Measurements from ENCODE around the gene FOXC2.

FOXC2 gene

GRCh38 chr16:86558355-86559193 is 8.1 kb upstream of the FOXC2 start:
- DNase-seq, result no peak

DNA sequence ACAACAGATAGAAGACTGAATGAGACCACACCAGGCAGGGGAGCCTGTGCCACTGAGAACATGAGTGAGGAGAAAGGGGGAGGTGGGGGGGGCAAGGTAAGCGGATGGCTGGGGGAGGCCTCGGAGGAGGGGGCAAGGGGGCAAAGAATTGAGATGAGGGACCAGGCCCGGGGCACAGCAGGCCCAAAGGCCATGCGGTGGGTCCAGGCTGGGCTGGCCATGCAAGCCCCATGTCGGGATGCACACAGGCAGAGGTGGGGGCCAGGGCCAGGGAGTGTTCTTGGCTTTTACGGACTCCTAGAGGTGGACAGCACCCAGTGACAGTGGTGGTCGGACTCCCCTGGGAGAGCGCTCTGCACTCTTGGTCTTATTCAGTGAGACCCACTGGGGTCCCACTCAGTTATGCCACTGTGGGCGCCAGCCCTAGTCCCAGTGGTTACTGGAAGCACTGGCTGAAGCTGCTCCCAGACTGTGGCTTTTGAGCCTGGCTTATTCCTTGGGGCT is 6.8 kb upstream of the FOXC2 start:
- DNase-seq, result no peak

- no peak for DNase-seq
These were observed 4.3 kb upstream of the FOXC2 start for GRCh38 chr16:86562356-86562755.

DNA sequence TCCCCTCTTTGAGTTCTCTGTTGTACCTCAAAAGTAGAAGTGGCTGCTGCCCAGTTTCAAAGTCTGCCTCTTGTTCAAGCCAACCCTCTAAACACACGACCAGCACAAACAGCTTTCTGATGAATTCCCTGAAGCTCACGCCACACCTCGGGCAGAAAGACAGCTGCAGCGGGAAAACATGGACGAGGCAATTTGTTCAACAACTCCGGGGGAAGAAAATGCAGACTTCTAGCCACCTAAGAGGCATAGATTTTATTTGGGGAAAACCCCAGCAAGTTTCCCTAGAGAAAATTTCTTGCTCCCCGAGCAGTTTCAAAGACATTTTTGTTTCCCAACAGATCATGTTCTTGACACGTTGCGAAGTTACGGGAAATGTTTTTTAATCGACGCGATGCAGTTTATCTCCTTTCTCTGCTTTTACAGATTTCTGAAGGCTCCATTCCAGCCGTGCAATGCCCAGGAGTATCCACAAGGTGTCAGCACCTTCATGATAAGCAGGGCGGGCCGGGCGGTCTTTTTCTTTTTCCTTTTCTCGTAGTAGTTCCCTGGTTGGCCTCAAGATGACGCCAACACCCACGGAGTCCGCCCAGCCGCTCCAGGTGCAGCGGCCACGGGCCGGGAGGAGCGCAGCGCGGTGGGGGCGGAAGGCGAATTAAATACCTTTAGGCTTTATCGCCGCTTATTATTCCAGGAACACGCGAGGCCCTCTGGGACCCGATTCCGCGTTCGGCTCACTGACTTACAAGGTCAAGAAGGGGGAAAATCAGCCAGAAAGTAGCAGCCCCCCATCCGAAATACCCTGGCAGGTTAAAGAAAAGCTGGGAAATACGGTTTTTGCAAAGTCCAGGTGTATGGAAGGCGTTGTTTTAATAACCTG is 2.9 kb upstream of the FOXC2 start:
- peak; percentile 83 for DNase-seq

- DNase-seq, result no peak
These were observed 1.4 kb upstream of the FOXC2 start for GRCh38 chr16:86565181-86565631.

GRCh38 chr16:86565644-86566511 is 751 bp upstream of the FOXC2 start:
- no peak for DNase-seq

GRCh38 chr16:86566966-86567700 is 504 bp downstream of the FOXC2 start:
- no peak for DNase-seq

DNA sequence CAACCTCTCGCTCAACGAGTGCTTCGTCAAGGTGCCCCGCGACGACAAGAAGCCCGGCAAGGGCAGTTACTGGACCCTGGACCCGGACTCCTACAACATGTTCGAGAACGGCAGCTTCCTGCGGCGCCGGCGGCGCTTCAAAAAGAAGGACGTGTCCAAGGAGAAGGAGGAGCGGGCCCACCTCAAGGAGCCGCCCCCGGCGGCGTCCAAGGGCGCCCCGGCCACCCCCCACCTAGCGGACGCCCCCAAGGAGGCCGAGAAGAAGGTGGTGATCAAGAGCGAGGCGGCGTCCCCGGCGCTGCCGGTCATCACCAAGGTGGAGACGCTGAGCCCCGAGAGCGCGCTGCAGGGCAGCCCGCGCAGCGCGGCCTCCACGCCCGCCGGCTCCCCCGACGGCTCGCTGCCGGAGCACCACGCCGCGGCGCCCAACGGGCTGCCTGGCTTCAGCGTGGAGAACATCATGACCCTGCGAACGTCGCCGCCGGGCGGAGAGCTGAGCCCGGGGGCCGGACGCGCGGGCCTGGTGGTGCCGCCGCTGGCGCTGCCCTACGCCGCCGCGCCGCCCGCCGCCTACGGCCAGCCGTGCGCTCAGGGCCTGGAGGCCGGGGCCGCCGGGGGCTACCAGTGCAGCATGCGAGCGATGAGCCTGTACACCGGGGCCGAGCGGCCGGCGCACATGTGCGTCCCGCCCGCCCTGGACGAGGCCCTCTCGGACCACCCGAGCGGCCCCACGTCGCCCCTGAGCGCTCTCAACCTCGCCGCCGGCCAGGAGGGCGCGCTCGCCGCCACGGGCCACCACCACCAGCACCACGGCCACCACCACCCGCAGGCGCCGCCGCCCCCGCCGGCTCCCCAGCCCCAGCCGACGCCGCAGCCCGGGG is 1.3 kb downstream of the FOXC2 start:
- no peak for DNase-seq

DNA sequence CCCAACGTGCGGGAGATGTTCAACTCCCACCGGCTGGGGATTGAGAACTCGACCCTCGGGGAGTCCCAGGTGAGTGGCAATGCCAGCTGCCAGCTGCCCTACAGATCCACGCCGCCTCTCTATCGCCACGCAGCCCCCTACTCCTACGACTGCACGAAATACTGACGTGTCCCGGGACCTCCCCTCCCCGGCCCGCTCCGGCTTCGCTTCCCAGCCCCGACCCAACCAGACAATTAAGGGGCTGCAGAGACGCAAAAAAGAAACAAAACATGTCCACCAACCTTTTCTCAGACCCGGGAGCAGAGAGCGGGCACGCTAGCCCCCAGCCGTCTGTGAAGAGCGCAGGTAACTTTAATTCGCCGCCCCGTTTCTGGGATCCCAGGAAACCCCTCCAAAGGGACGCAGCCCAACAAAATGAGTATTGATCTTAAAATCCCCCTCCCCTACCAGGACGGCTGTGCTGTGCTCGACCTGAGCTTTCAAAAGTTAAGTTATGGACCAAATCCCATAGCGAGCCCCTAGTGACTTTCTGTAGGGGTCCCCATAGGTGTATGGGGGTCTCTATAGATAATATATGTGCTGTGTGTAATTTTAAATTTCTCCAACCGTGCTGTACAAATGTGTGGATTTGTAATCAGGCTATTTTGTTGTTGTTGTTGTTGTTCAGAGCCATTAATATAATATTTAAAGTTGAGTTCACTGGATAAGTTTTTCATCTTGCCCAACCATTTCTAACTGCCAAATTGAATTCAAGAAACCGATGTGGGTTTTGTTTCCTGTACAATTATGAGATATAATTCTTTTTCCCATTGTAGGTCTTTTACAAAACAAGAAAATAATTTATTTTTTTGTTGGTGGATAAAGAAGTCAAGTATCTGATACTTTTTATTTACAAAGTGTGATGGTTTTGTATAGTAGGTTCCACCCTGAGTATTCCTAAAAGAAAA is 2.3 kb downstream of the FOXC2 start:
- DNase-seq, result no peak

GRCh38 chr16:86569701-86570447 is 3.2 kb downstream of the FOXC2 start:
- no peak for DNase-seq

DNA sequence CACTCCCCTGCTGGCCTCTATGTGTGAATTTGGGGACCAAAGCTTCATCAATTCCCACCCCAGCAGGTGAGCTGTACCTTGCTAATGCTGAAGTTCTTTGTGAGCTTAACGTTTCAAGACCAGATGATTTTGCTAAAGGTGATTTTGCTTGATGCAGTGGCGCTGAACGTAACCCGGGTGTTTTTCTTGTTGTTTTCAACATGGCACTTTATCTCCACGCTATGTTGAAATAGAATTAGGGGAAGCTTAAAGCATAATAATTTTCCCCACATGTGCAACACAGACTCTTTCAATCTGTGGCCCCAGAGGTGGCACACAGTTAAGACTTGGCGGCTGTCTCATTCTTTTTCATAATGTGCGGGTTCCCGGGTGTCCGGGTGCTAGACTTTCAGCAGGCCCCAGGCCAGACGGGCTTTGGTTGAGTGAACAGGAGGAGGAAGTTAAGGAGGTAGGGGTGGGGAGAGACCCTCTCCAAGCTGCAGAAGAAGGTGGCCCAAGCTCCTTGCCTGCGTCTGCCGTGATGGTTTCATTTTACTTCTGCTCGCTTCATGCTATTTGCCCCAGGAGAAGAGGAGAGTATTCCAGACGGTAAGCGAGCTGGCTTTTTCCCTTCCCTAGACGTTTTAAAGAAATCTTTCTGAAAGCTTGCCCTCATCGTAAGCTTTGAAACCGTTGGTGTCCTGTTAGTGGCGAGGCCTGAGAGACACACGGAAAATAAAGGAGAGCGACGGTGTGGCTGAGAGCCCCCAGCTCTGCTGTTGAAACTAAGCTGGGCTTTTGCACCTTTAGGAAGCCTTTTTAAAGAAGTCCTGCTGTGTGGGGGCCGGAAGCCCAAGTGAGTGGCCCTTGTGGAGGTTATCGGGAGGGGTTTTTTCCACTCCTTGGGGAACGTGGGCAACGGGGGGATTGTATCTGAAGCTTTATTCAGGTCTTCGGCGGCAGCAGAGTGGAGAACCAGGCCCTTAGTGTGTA is 4.2 kb downstream of the FOXC2 start:
- DNase-seq, result no peak

GRCh38 chr16:86571530-86571915 is 4.9 kb downstream of the FOXC2 start:
- no peak for DNase-seq

DNA sequence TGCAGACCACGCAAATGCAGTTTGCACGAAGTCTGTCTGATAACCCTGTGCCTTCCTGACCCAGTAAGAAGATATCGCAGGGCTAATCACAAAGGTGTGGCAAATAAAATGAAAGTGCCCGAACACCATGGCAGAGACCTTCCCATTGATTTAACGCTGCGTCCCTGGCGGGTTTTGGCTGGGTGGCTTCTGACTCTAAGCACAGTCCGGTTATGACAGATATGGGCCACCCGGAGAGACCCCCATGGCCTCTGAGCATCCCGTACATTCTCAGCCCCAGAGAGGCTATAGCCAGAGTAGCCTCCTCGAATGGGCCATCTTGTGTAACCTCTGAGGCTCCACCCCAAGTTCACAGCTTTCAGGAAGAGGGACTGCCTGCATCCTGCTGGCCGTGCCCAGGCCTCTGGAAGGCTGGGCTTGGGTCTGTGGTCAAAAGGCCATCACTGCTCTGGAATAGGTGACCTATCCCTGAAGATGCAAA is 5.5 kb downstream of the FOXC2 start:
- DNase-seq, result no peak

- DNase-seq, result no peak
These were observed 6.0 kb downstream of the FOXC2 start for GRCh38 chr16:86572606-86573005.

DNA sequence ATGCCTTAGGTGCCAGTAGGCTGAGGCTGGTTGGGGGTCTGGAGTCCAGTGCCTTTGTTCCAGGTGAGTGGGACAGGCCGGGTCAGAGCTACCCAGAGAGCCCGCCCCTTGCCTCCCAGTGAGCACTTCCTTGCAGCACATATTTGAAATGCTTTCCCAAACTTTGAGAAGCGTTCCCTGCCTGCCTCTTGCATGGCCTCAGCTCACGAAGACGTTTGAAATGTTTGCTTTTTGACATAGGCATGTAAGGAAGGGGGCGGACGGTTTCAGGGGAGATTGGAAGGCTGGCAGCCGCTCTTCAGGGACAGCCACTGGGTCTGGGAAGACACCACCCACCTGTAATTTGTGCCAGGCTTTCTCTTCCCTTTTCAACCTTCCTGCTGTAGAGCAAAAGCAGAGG is 6.6 kb downstream of the FOXC2 start:
- no peak for DNase-seq

- no peak for DNase-seq
These were observed 7.2 kb downstream of the FOXC2 start for GRCh38 chr16:86573646-86574508.

DNA sequence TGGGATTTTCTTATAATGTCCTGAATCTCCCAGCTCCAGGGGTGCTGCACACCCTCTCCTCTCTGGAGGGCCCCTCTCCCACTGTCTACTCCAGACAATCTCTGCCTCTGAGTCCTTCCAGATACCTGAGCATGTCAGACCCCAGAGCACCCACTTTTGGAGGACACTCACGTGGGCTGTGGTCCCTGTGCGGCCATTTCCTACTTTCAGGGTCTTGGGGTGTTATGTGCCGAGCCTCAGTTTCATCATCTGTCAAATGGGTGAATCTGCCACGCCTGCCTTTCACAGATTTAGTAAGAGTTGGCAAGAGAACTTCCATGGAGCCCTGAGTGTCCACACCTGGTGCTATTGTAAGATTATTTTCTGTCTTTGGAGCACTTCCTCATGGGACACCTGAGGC is 8.0 kb downstream of the FOXC2 start:
- DNase-seq, result no peak

Data from CD4-positive, alpha-beta T cell treated with Interferon gamma for 1 hour (primary cell).